ENCODE results near the gene ZCCHC7.

DNA sequence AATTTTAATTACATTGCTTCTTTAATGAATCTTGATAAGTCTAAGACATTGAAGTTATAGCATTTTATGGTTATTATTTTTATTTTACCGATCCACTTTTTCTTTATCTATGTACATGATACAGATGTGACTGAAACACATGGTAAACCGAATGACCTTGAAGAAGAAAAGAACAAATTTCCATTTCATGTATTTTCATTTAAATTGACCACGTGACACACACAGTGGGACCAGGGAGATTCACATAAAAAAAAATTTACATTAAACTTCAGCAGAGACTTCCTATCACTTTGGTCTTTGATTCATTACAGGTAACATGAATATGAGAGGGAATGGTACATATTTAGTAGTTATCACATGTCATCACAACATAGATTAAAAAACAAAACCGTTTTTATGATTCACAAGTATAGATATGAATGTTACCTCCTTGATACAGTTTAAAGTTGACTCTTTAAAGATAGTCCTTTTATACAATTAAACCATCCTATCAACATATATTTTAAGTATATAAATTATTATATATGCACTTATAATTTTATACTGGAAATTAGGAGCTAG, 133.1 kb downstream of the ZCCHC7 start:
- TF ChIP-seq EZH2 (IDR thresholded peaks at IDR 0.05; ENCODE audit: insufficient read depth, poor library complexity, severe bottlenecking) (no peak), EZH2phosphoT487 (IDR thresholded peaks at IDR 0.05; ENCODE audit: insufficient read depth, low read depth) (no peak)

All from GM23248 (cell line).